Ecto neural progenitor cell (in vitro differentiated cells): Measurements from ENCODE around the gene RNF123.

Experiments used
- DNase-seq: peaks from one replicate; pipeline ENCODE4 v3.0.0-alpha.2; 2018; ENCODE audit warnings: low spot score

Gene RNF123

DNA sequence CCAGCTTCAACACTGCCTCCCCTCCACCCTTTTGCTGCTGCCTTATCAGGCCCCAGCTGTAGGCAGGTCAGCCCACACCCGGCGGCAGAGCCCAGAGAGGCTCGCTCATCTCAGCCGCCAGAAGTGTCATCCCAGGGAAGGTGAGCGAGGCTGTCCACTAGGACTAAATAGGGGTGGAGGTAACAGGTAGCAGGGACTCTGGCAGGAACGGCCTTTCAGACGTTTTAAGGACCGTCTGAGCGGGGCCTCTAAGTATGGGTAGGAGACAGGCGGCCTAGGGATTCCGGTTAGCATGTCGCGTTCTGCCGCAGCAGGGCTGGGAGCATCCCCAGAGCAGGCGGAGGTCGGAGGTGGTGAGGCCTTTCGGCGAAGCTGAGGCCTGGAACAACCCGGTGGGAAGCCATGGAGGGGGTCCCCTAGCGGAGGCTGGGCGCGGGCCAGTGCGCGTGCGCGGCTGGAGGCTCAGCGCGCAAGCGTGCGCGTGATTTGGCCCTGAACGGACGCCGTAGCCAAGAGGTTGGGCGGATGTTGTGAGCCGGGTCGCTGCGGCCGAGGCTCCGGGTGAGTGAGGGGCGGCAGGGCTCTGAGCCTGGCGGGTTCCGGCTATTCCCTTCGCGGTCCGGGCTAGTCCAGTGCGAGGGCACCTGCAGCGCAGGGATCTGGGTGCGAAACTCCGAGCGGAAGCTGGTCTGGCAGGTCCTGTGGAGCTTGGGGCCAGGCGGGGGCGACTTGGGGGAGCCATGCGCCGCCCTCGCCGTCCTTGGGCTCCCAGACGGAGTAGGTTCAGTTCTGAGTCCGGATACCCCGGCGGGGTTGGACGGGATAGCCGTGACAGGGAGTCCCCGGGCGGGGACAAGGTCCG is at the start of gene RNF123, which contains the start of gene MST1:
Gene RNF123 (plus strand): TSS at position 512 of the 862 bp plus-strand sequence. CDS start 1,609 bp downstream, outside the sequence.
Gene MST1 (minus strand): TSS at position 429 of the 862 bp plus-strand sequence. CDS start 783 bp downstream, outside the sequence.
- DNase-seq, result peak; percentile 98

DNA sequence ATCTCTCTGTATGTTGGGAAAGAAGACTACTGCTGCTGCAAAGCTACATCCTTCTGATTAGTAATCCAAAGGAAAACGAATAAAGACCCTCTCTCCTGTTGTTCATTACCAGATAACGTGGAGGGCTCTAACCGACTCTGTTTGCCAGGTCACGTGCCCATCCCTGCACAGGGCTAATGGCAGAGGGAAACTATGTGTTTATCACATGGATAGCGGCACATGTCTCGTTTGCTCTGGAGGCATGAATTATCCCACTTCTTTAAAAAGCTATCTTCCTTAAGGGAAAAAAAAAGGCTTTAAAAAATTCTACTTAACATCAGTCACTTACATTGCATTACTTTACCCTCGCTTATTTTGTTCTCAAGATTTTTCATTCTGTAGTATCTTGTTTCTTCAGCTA is 48.1 kb upstream of the RNF123 start:
- DNase-seq, result no peak

DNA sequence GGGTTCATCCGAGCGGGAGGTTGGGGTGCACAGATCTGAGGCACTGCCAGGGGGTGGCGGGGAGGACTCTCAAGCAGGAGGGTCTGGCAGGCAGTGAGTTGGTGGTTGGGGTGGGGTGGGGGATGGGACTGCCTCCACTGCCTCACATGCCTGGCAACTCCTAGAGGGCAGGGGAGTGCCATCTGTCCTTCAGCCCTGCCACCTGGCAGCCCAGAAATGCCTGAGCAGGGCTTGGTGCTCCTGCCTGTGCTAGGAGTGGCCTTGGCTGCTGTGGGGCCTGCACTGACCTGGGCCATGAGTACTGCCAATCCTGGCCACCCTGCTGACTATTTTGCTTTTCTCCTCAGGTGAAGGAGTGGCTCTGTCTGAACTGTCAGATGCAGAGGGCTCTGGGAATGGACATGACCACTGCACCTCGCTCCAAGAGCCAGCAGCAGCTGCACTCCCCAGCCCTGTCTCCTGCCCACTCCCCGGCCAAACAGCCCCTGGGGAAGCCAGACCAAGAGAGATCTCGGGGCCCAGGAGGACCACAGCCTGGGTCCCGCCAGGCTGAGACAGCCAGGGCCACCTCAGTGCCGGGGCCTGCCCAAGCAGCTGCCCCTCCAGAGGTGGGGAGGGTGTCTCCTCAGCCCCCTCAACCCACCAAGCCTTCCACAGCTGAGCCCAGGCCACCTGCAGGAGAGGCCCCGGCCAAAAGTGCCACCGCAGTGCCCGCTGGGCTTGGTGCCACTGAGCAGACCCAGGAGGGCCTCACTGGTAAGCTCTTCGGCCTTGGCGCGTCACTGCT is 47.2 kb upstream of the RNF123 start:
- DNase-seq, result no peak

DNA sequence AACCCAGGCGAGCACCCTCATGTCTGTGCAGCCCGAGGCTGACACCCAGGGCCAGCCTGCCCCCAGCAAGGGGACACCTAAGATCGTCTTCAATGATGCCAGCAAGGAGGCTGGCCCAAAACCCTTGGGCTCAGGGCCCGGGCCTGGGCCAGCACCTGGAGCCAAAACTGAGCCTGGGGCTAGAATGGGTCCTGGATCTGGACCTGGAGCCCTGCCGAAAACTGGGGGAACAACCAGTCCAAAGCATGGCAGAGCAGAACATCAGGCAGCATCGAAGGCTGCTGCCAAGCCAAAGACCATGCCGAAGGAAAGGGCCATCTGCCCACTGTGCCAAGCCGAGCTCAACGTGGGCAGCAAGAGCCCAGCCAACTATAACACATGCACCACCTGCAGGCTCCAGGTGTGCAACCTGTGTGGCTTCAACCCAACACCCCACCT is 46.6 kb upstream of the RNF123 start:
- DNase-seq, result no peak

DNA sequence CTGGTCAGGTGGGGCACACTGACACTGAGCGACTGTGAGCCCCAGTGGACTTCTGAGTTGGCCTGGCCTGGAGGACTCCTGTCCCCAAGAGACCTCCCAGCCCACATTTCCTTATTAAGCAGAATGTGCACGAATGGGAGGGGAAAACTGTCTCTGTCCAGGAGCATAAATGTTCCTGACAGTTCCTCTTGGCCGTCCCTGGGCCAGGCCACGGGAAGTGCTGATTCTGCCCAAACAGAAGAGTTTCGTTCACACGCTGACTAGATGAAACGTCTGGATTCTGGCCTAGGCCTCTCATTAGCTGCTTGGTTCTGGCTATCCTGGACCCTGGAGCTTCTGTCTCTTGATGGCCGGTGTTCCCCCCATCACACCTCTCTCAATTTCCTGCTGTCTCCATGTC is 44.7 kb upstream of the RNF123 start:
- DNase-seq, result no peak

DNA sequence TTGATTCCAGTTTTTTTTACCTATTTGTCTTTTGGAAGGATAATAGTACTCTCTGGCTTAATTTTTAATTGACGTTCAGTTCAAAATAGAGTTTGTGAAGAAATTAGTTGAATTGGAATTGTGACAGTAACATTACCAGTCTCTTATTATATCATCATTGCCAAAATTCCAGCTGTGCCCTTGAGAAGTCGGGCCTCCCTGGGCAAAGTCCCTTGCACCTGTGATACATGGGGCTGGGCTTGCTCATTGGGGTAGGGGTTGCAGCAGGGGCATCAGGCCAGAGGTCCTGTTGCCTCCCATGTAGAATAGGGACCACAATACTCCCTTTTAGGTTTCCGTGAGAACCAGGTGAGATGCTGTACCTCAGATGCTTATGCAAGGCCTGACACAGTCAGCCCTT is 43.1 kb upstream of the RNF123 start:
- no peak for DNase-seq

DNA sequence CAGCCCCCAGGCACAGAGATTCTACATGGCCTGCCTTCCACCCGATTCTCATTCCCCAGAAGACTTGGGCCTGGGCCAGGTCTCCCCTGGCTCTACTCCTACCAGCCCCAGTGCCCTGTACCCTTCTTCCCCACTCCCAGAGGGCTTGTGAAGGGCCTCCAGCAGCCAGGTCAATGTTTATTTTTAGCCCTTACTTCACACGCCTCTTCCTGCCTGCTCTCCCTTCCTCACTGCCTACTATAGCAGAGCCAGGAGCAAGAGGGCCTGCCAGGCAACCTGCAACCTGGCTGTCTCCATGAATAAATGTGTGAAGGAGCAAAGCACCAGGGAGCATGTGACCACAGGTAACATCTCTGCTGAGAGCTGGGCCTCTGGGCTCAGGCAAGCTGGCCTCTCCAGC is 41.6 kb upstream of the RNF123 start:
- no peak for DNase-seq

DNA sequence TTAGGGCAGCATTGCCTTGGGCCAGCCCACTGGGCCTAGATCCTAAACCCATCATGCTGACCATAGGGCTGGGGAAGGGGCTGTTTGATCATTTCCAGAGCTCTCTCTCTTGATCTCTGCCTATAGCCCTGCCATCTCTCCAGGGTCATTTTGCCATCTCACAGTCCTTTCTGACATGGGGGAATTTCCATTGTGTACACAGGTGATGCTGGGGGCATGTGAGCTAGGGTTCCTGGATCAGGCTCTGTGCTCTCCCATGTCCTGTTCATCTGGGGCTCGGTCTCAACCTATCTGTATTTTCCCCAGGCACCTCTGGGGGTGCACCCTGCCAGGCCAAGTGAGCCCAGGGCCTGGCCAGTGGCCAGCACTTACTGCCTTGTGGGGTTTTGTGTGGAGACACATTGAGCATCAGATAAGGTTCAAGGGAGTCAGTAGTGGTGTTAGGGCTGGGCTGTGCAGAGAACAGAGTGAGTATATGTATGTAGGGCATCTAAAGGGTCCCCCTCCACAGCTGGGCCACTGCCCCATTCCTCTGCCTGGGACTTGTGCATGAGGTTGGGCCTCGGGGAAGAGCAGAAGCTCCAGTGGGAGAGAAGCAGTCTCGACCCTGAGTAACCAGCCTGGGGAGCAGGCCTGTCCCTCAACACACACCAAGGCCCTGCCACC is 40.9 kb upstream of the RNF123 start:
- DNase-seq, result no peak

DNA sequence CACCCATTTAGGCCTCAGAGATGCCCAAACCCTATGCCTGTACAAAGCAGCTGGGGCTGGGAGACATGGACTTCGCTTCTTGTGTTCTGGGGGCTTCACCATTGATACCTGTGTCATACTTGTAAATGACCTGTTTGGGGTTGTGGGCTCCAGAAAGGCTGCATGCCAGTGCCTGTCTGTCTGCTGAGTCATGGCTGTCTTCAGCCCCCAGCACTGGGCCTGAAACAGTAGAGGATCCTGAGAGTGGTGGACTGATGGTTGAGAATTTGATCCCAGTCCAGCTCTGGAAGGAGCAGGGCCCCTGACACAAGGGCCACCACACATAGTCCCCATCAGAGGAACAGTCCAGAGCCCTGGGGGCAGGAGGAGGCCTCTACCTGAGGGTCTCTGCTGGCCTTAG is 39.8 kb upstream of the RNF123 start:
- DNase-seq, result no peak

DNA sequence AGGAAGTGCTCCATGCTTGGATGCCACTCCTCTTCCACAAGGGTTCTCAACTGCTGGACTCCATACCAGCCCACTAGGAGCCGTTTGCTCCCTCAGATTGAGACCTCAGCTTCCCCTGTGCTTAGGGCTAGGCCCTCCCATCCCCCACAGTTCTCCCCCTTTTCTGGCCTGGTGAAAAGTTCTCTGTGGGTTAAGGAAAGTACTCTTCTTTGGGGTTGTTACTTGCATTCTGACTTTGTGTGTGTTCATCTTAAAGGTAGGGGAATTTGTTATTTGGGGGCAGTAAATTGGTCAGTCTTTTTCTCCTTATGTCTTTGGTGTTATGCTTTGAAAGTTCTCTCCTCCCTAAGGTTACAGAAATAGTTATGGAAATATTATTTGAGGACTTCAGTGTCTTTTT is 39.2 kb upstream of the RNF123 start:
- no peak for DNase-seq

DNA sequence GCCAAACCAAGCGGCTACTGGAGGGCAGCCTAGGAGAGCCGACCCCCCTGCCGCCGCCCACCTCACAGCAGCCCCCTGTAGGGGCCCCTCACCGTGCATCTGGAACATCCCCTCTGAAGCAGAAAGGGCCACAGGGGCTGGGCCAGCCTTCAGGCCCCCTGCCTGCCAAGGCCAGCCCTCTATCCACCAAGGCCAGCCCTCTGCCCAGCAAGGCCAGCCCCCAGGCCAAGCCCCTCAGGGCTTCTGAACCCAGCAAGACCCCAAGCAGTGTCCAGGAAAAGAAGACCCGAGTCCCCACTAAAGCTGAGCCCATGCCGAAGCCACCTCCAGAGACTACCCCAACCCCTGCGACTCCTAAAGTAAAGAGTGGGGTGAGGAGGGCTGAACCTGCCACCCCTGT is 38.7 kb upstream of the RNF123 start:
- DNase-seq, result no peak

DNA sequence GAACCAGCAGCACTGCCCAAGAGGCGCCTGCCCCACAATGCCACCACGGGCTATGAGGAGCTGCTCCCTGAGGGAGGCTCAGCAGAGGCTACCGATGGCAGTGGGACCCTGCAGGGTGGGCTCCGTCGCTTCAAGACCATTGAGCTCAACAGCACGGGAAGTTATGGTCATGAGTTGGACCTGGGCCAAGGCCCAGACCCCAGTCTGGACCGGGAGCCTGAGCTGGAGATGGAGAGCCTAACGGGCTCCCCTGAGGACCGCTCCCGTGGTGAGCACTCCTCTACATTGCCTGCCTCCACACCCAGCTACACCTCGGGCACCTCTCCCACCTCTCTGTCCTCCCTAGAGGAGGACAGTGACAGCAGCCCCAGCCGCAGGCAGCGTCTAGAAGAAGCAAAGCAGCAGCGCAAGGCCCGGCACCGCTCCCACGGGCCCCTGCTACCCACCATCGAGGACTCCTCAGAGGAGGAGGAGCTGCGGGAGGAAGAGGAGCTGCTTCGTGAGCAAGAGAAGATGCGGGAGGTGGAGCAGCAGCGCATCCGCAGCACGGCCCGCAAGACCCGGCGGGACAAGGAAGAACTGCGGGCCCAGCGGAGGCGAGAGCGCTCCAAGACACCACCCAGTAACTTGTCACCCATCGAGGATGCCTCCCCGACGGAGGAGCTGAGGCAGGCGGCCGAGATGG is 37.0 kb upstream of the RNF123 start:
- DNase-seq, result no peak

DNA sequence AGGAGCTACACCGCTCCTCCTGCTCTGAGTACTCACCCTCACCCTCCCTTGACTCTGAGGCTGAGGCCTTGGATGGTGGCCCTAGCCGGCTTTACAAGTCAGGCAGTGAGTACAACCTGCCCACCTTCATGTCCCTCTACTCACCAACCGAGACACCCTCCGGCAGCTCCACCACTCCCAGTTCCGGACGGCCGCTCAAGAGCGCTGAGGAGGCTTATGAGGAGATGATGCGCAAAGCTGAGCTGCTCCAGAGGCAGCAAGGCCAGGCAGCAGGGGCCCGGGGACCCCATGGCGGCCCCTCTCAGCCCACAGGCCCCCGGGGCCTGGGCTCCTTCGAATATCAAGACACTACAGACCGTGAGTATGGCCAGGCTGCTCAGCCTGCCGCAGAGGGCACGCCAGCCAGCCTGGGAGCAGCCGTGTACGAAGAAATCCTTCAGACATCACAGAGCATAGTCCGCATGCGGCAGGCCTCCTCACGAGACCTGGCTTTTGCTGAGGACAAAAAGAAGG is 36.4 kb upstream of the RNF123 start:
- DNase-seq, result no peak

DNA sequence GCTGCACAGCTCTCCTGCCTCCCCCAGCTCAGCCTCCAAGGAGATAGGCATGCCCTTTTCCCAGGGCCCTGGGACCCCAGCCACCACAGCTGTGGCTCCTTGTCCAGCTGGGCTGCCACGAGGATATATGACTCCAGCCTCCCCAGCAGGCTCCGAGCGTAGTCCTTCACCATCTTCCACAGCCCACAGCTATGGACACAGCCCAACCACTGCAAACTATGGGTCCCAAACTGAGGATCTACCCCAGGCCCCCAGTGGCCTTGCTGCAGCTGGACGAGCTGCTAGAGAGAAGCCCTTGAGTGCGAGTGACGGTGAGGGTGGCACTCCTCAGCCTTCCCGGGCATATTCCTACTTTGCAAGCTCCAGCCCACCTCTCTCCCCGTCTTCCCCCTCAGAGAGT is 35.7 kb upstream of the RNF123 start:
- no peak for DNase-seq

DNA sequence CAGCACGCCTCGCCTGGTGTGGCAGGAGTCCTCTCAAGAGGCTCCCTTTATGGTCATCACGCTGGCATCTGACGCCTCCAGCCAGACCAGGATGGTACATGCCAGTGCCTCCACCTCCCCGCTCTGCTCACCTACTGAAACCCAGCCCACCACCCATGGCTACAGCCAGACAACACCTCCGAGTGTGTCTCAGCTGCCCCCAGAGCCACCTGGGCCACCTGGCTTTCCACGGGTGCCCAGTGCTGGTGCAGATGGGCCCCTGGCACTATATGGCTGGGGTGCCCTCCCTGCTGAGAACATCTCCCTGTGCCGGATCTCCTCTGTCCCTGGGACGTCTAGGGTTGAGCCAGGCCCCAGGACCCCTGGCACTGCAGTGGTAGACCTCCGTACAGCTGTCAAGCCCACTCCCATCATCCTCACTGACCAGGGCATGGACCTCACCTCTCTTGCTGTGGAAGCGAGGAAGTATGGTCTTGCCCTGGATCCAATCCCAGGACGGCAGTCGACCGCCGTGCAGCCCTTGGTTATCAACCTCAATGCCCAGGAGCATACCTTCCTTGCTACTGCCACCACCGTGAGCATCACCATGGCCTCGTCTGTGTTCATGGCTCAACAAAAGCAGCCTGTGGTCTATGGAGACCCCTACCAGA is 35.1 kb upstream of the RNF123 start:
- DNase-seq, result no peak

DNA sequence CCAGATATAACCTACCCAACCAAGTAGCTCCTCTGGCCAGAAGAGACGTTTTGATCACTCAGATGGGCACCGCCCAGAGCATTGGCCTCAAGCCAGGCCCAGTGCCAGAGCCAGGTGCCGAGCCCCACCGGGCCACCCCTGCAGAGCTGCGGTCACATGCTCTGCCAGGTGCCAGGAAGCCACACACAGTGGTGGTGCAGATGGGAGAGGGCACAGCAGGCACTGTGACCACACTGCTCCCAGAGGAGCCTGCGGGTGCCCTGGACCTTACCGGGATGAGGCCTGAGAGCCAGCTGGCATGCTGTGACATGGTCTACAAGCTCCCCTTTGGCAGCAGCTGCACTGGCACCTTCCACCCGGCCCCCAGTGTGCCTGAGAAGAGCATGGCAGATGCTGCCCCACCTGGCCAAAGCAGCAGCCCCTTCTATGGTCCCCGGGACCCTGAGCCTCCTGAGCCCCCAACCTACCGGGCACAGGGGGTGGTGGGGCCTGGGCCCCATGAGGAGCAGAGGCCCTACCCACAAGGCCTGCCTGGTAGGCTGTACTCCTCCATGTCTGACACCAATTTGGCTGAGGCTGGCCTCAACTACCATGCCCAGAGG is 34.3 kb upstream of the RNF123 start:
- no peak for DNase-seq

DNA sequence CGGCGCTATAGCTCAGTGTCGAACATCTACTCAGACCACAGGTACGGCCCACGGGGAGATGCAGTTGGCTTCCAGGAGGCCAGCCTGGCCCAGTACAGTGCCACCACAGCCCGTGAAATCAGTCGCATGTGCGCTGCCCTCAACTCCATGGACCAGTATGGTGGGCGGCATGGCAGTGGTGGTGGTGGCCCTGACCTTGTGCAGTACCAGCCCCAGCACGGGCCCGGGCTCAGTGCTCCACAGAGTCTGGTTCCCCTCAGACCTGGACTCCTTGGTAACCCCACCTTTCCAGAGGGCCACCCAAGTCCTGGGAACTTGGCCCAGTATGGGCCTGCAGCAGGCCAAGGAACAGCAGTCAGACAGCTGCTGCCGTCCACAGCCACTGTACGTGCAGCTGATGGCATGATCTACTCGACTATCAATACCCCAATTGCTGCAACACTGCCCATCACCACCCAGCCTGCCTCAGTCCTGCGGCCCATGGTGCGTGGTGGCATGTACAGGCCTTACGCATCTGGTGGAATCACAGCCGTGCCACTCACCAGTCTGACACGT is 33.5 kb upstream of the RNF123 start:
- DNase-seq, result no peak

DNA sequence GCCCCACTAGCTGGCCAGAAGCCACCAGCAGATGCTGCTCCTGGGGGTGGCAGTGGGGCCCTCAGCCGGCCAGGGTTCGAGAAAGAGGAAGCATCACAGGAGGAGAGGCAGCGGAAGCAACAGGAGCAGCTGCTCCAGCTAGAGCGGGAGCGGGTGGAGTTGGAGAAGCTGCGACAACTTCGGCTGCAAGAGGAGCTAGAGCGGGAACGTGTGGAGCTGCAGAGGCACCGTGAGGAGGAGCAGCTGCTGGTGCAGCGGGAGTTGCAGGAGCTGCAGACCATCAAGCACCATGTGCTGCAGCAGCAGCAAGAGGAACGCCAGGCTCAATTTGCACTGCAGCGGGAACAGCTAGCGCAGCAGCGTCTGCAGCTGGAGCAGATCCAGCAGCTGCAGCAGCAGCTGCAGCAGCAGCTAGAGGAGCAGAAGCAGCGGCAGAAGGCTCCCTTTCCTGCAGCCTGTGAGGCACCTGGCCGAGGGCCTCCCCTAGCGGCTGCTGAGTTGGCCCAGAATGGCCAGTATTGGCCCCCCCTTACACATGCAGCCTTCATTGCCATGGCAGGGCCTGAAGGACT is 32.7 kb upstream of the RNF123 start:
- no peak for DNase-seq

DNA sequence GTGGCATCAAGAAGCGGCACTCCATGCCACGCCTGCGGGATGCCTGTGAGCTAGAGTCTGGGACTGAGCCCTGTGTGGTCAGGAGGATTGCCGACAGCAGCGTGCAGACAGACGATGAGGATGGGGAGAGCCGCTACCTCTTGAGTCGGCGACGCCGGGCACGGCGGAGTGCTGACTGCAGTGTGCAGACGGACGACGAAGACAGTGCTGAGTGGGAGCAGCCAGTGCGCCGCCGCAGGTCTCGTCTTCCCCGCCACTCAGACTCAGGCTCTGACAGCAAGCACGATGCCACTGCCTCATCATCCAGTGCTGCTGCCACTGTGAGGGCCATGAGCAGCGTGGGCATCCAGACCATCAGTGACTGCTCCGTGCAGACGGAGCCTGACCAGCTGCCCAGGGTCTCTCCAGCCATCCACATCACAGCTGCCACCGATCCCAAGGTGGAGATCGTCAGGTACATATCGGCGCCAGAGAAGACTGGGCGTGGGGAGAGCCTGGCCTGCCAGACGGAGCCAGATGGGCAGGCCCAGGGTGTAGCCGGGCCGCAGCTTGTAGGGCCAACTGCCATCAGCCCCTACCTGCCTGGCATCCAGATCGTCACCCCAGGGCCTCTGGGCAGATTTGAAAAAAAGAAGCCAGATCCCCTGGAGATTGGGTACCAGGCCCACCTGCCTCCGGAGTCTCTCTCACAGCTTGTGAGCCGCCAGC is 32.0 kb upstream of the RNF123 start:
- no peak for DNase-seq
